GM12865 (cell line): ENCODE results near the gene OR1D5.
"Not testable (repeated sequence)": the region's sequence is repeated elsewhere in the genome, so short reads cannot be mapped to it uniquely, and the experiment has no call there.

Source experiments
- DNase-seq: peaks from one replicate; pipeline ENCODE4 v3.0.0; 2010; ENCODE audit warnings: low read depth
- H3K4me3 ChIP-seq: 2 replicates; pipeline ENCODE4 v1.5.1; 2011; ENCODE audit warnings: mild to moderate bottlenecking, low read depth, low read length, control low read depth
- CTCF ChIP-seq: IDR thresholded peaks from 2 replicates; pipeline ENCODE4 v1.5.1; 2011; ENCODE audit warnings: low read length, control low read depth, low read depth, inconsistent platforms; ENCODE audit not compliant: insufficient read depth; ENCODE audit errors: missing control alignments

OR1D5 gene

GRCh38 chr17:3063507-3063906, at the start of gene OR1D5:
Gene OR1D5, minus strand, starts transcription at chr17:3063607. Its CDS starts 0 bp downstream, at chr17:3063607.
- DNase-seq, H3K4me3 ChIP-seq: not testable (repeated sequence)

- TF ChIP-seq CTCF = no peak
These were observed 40.9 kb upstream of the OR1D5 start, which contains the start of gene OR1D2 for GRCh38 chr17:3104322-3104721. Gene OR1D2, minus strand, starts transcription at chr17:3104422. Its CDS starts 11,426 bp downstream, at chr17:3092996.

GRCh38 chr17:3073850-3074249, 10.4 kb upstream of the OR1D5 start:
- not testable (repeated sequence) for H3K4me3 ChIP-seq, DNase-seq

More at GRCh38 chr17:3104322-3104721, 40.9 kb upstream of the OR1D5 start, which contains the start of gene OR1D2:
- no peak for DNase-seq
- H3K4me3 ChIP-seq = no peak within 1 kb of the TSS

GRCh38 chr17:3065192-3065591, 1.8 kb upstream of the OR1D5 start:
- not testable (repeated sequence) for DNase-seq, H3K4me3 ChIP-seq

GRCh38 chr17:3062824-3063377, 506 bp downstream of the OR1D5 start:
- DNase-seq = not testable (repeated sequence)

GRCh38 chr17:3054868-3055267, 8.5 kb downstream of the OR1D5 start:
- not testable (repeated sequence) for H3K4me3 ChIP-seq, DNase-seq

More at GRCh38 chr17:3062824-3063377, 506 bp downstream of the OR1D5 start:
- H3K4me3 ChIP-seq = not testable (repeated sequence)

GRCh38 chr17:3049705-3050295, 13.6 kb downstream of the OR1D5 start:
- no peak overlapping the region for H3K4me3 ChIP-seq
- no peak for TF ChIP-seq CTCF
- DNase-seq = no peak

- DNase-seq = peak; percentile 92
- H3K4me3 ChIP-seq = peak overlapping the region; percentile 41
- TF ChIP-seq CTCF = peak; percentile 63
These were observed 14.5 kb downstream of the OR1D5 start for GRCh38 chr17:3048727-3049471.

GRCh38 chr17:3046753-3047152, 16.7 kb downstream of the OR1D5 start:
- TF ChIP-seq CTCF = no peak
- DNase-seq = no peak
- H3K4me3 ChIP-seq = no peak overlapping the region
